ENCODE data around the gene NPTXR.

NPTXR gene

GRCh38 chr22:38788021-38788816 lies 55.6 kb downstream of the NPTXR start:
- no peak overlapping the region for H3K4me3 ChIP-seq (ENCODE audit: low read depth, low read length)
- no peak for TF ChIP-seq CTCF (IDR thresholded peaks at IDR 0.05; ENCODE audit: borderline replicate concordance, insufficient read depth, low read depth, low read length)

GRCh38 chr22:38786631-38787030 lies 57.2 kb downstream of the NPTXR start:
- no peak for TF ChIP-seq CTCF (IDR thresholded peaks at IDR 0.05; ENCODE audit: borderline replicate concordance, insufficient read depth, low read depth, low read length)

GRCh38 chr22:38784856-38785255 lies 59.0 kb downstream of the NPTXR start:
- H3K4me3 ChIP-seq (ENCODE audit: low read depth, low read length) = no peak overlapping the region
- no peak for TF ChIP-seq CTCF (IDR thresholded peaks at IDR 0.05; ENCODE audit: borderline replicate concordance, insufficient read depth, low read depth, low read length)

More at GRCh38 chr22:38786631-38787030, 57.2 kb downstream of the NPTXR start:
- H3K4me3 ChIP-seq (ENCODE audit: low read depth, low read length) = no peak overlapping the region

GRCh38 chr22:38784035-38784434 lies 59.8 kb downstream of the NPTXR start:
- no peak for TF ChIP-seq CTCF (IDR thresholded peaks at IDR 0.05; ENCODE audit: borderline replicate concordance, insufficient read depth, low read depth, low read length)

GRCh38 chr22:38783095-38783615 lies 60.7 kb downstream of the NPTXR start:
- TF ChIP-seq CTCF (IDR thresholded peaks at IDR 0.05; ENCODE audit: borderline replicate concordance, insufficient read depth, low read depth, low read length) = no peak
- no peak overlapping the region for H3K4me3 ChIP-seq (ENCODE audit: low read depth, low read length)

More at GRCh38 chr22:38784035-38784434, 59.8 kb downstream of the NPTXR start:
- H3K4me3 ChIP-seq (ENCODE audit: low read depth, low read length) = no peak overlapping the region

- no peak overlapping the region for H3K4me3 ChIP-seq (ENCODE audit: low read depth, low read length)
- no peak for TF ChIP-seq CTCF (IDR thresholded peaks at IDR 0.05; ENCODE audit: borderline replicate concordance, insufficient read depth, low read depth, low read length)
These were observed 61.3 kb downstream of the NPTXR start for GRCh38 chr22:38782402-38783094.

Data from GM12875 (cell line).